ENCODE measurements around the gene ABCA9. TPM values are rescaled to one million over a fixed set of nuclear protein-coding genes. Genes with fewer than 3 reads are reported as not detected.

ABCA9 gene
- total RNA-seq, 1 experiment from 2014 or later: not detected

DNA sequence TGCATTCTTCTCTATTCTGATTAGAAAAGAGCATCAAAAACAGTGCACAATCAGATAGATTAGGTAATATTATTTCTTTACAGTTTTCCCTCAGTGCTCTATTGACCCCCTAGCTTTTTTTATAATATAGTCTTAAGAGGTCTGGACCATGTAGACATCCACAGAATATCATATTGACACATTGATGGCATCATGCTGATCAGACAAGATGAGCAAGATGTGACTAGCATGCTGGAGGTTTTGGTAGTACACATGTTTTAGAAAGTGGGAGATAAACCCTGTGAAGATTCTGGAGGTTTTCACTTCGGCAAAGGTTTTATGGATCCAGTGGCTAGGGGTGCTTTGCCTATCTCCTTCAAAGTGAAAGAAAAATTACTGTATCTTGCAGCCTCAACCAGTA lies 102.8 kb downstream of the ABCA9 start:
- no peak overlapping the region for H3K4me3 Mint-ChIP-seq
- Histone ChIP-seq H3K14ac (ENCODE audit: insufficient read depth, low read length) (no peak overlapping the region), H3K4me1 (ENCODE audit: insufficient read depth, low read length) (no peaks in the 10 kb centered on the region), H3K9ac (ENCODE audit: extremely low read depth, insufficient read length, low read length) (no peak overlapping the region), H2BK12ac (ENCODE audit: insufficient read length, low read depth, low read length) (no peak overlapping the region), H3K27me3 (ENCODE audit: insufficient read depth, low read length) (no peaks in the 10 kb centered on the region), H3K79me2 (ENCODE audit: insufficient read depth, low read length) (no peaks in the 10 kb centered on the region), H3K18ac (ENCODE audit: insufficient read length, low read depth, low read length) (no peak overlapping the region), H2AK5ac (ENCODE audit: insufficient read length, low read length) (no peak overlapping the region), H3K79me1 (ENCODE audit: insufficient read depth, low read depth, low read length, poor library complexity, severe bottlenecking) (no peaks in the 10 kb centered on the region), H3K9me3 (ENCODE audit: control insufficient read depth, low read depth, low read length) (no peaks in the 10 kb centered on the region), H3K23ac (ENCODE audit: insufficient read length, low read depth, low read length) (no peak overlapping the region), H3K56ac (ENCODE audit: insufficient read length, low read depth, low read length) (no peak overlapping the region), H2BK20ac (ENCODE audit: low read depth, low read length, poor library complexity, severe bottlenecking) (no peak overlapping the region), H4K5ac (ENCODE audit: insufficient read length, low read depth, low read length) (no peak overlapping the region), H4K91ac (ENCODE audit: insufficient read length, low read depth, low read length) (no peak overlapping the region), H3T11ph (ENCODE audit: low read length) (no peak overlapping the region), H3K23me2 (ENCODE audit: insufficient read length, low read depth, low read length, poor library complexity, severe bottlenecking) (no peaks in the 10 kb centered on the region), H3K4me2 (ENCODE audit: insufficient read depth, insufficient read length, low read length) (no peak overlapping the region), H4K20me1 (ENCODE audit: control insufficient read depth, insufficient read depth, insufficient read length) (no peaks in the 10 kb centered on the region), H2BK5ac (ENCODE audit: insufficient read length, low read length) (no peak overlapping the region), H2AFZ (ENCODE audit: low read length) (no peak overlapping the region), H3K27ac (ENCODE audit: insufficient read length, low read depth, low read length) (no peak overlapping the region), H3K4ac (ENCODE audit: low read depth, low read length) (no peak overlapping the region), H2BK120ac (ENCODE audit: low read depth, low read length, poor library complexity, severe bottlenecking) (no peak overlapping the region), H4K8ac (replicated peaks; ENCODE audit: insufficient read length, low read depth, low read length) (no peak overlapping the region), H2BK15ac (ENCODE audit: low read depth, low read length) (no peak overlapping the region)
- H3K27me3 Mint-ChIP-seq (ENCODE audit: low read depth): no peaks in the 10 kb centered on the region; the same call in 1 of the 2 replicates
- TF ChIP-seq CTCF (conservative IDR thresholded peaks at IDR 0.05): no peak
- no peaks in the 10 kb centered on the region for H3K4me1 Mint-ChIP-seq
- whole genome bisulfite sequencing (ENCODE audit: extremely low coverage, insufficient read length, low lambda C conversion rate): no CpG with 5 or more reads among the region's 1 CpG
- no peak for DNase-seq
- H3K36me3 Mint-ChIP-seq (ENCODE audit: insufficient read depth in 1 of 3, low read depth in 3 of 3): no peaks in the 10 kb centered on the region
- H3K27ac Mint-ChIP-seq: no peak overlapping the region
- H3K9me3 Mint-ChIP-seq: no peaks in the 10 kb centered on the region

Measured in H9 (cell line).